Endothelial cell of umbilical vein (primary cell): Measurements from ENCODE around the gene TCF7L2. TPM values are rescaled to one million over a fixed set of nuclear protein-coding genes. Genes with fewer than 3 reads are reported as not detected.

Experiments used
- BruUV-seq: library from RNA; stranded (reverse); fragments of 400-500 nt; replicated peaks from 2 replicates; lab custom pipeline; 2021; lab: Mats Ljungman, UMichigan
- CTCF ChIA-PET: fragments of 300-600, 350-600 bp; sonication (Branson Sonifier 250); formaldehyde crosslinking; loops from one replicate; lab custom pipeline; 2021; ENCODE audit warnings: antibody characterized with exemption, inconsistent platforms; lab: Charles Lee
- POLR2A ChIA-PET: fragments of 300-600, 350-600 bp; sonication (Branson Sonifier 250); formaldehyde crosslinking; loops from one replicate; lab custom pipeline; 2021; ENCODE audit warnings: antibody characterized with exemption, inconsistent platforms; lab: Charles Lee
- DNase-seq: peaks from one replicate; pipeline ENCODE4 v3.0.0-alpha.2; 2011; ENCODE audit warnings: low read depth, low spot score
- FAIRE-seq: peaks from 2 replicates; lab custom pipeline; 2011; peaks lifted over from hg19 to GRCh38; lab: Jason Lieb, UNC
- H2AFZ ChIP-seq: 2 replicates; pipeline ENCODE4 v1.6.0; 2012; ENCODE audit warnings: low read depth, low read length, control low read depth, inconsistent platforms
- H3K27ac ChIP-seq: 2 replicates; pipeline ENCODE4 v1.5.1; 2011; ENCODE audit warnings: low read depth, mild to moderate bottlenecking, control low read depth, low read length, moderate library complexity; ENCODE audit not compliant: insufficient read depth
- H3K27me3 ChIP-seq, 2 experiments: 2 replicates each; pipeline versions ENCODE4 v1.6.0 to v1.6.1; 2011; ENCODE audit warnings: low read length in 2 of 2, mixed read lengths in 1 of 2; ENCODE audit not compliant: control insufficient read depth in 2 of 2, insufficient read depth in 2 of 2
- H3K36me3 ChIP-seq, 2 experiments: 2 replicates in 1 of 2; 3 replicates in 1 of 2; pipeline ENCODE4 v1.5.1; 2011; ENCODE audit warnings: low read length in 2 of 2, mild to moderate bottlenecking in 1 of 2, moderate library complexity in 1 of 2; ENCODE audit not compliant: control insufficient read depth in 2 of 2, insufficient read depth in 2 of 2; ENCODE audit errors: extremely low read depth in 1 of 2
- H3K4me1 ChIP-seq: 3 replicates; pipeline ENCODE4 v1.5.1; 2011; ENCODE audit warnings: mild to moderate bottlenecking, low read length; ENCODE audit not compliant: control insufficient read depth, insufficient read depth; ENCODE audit errors: extremely low read depth
- H3K4me2 ChIP-seq: 2 replicates; pipeline ENCODE4 v1.6.1; 2011; ENCODE audit warnings: low read length, control low read depth, mixed read lengths; ENCODE audit not compliant: insufficient read depth
- H3K4me3 ChIP-seq, 3 experiments: fragments of 200-600 bp in 1 of 3; sonication (generic), shearing (Covaris generic) in 1 of 3; replicated peaks in 1 of 3; 2 replicates each; pipeline ENCODE4 v1.5.1; 2011 to 2016; ENCODE audit warnings: control low read depth in 3 of 3, low read length in 3 of 3, mild to moderate bottlenecking in 2 of 3, inconsistent platforms in 1 of 3, low read depth in 1 of 3, moderate library complexity in 1 of 3; ENCODE audit not compliant: insufficient read depth in 1 of 3
- H3K79me2 ChIP-seq: 2 replicates; pipeline ENCODE4 v1.6.0; 2012; ENCODE audit warnings: low read length, inconsistent platforms; ENCODE audit not compliant: control insufficient read depth, insufficient read depth
- H3K9ac ChIP-seq: replicated peaks from 2 replicates; pipeline ENCODE3; 2011; ENCODE audit warnings: low read length, control low read depth; ENCODE audit not compliant: insufficient read depth; ENCODE audit errors: extremely low read depth
- H3K9me1 ChIP-seq: replicated peaks from 3 replicates; pipeline ENCODE4 v1.6.0; 2011; ENCODE audit warnings: mild to moderate bottlenecking, low read length; ENCODE audit not compliant: control insufficient read depth, insufficient read depth; ENCODE audit errors: extremely low read depth
- H3K9me3 ChIP-seq: replicated peaks from 2 replicates; pipeline ENCODE4 v1.5.1; 2012; ENCODE audit warnings: low read length, inconsistent platforms; ENCODE audit not compliant: control insufficient read depth, insufficient read depth
- H4K20me1 ChIP-seq: replicated peaks from 2 replicates; pipeline ENCODE3; 2011; ENCODE audit warnings: mild to moderate bottlenecking, low read length; ENCODE audit not compliant: control insufficient read depth, insufficient read depth; ENCODE audit errors: extremely low read depth
- CTCF ChIP-seq, 2 donors: IDR thresholded peaks; 1 replicate in 1 of 2; 2 replicates in 1 of 2; pipeline ENCODE4 v1.5.1; 2011; ENCODE audit warnings: low read length in 2 of 2, mild to moderate bottlenecking in 2 of 2, moderate library complexity in 2 of 2, control low read depth in 1 of 2, inconsistent platforms in 1 of 2, low read depth in 1 of 2; ENCODE audit not compliant: insufficient read depth in 1 of 2; ENCODE audit errors: extremely low read depth in 1 of 2
- EZH2 ChIP-seq: IDR thresholded peaks from 2 replicates; pipeline ENCODE4 v1.6.1; 2012; ENCODE audit warnings: borderline replicate concordance, low read depth, mild to moderate bottlenecking, moderate library complexity, low read length, inconsistent platforms; ENCODE audit not compliant: severe bottlenecking
- FOS ChIP-seq: IDR thresholded peaks from 2 replicates; pipeline ENCODE4 v1.6.1; 2011; ENCODE audit warnings: mild to moderate bottlenecking, low read length, moderate library complexity, borderline replicate concordance; ENCODE audit not compliant: insufficient read depth
- GATA2 ChIP-seq: IDR thresholded peaks from 2 replicates; pipeline ENCODE4 v1.7.0; 2011; ENCODE audit warnings: low read depth, mild to moderate bottlenecking, moderate library complexity, mixed read lengths, low read length; ENCODE audit not compliant: insufficient read length, insufficient read depth
- JUN ChIP-seq: IDR thresholded peaks from 2 replicates; pipeline ENCODE4 v1.6.1; 2011; ENCODE audit warnings: borderline replicate concordance, low read depth; ENCODE audit not compliant: insufficient read length, insufficient read depth
- MYC ChIP-seq: IDR thresholded peaks from one replicate; pipeline ENCODE4 v1.6.1; 2011; ENCODE audit warnings: mild to moderate bottlenecking, low read depth, low read length
- POLR2A ChIP-seq: IDR thresholded peaks from 2 replicates; pipeline ENCODE4 v1.6.1; 2012; ENCODE audit warnings: low read depth, mild to moderate bottlenecking, control low read depth, low read length
- POLR2AphosphoS5 ChIP-seq: IDR thresholded peaks from 2 replicates; pipeline ENCODE4 v1.6.1; 2012; ENCODE audit warnings: low read depth, mild to moderate bottlenecking, control low read depth, low read length, moderate library complexity; ENCODE audit not compliant: insufficient read depth
- dilution Hi-C: fragments of 300-500 bp; cut with MboI; formaldehyde crosslinking; loops from one replicate; pipeline ENCODE4 v1.15.0; 2019; ENCODE audit warnings: low sequenced_read_pairs; ENCODE audit not compliant: extremely low pct_ligation_motif_present
- intact Hi-C: fragments of 100-400 bp; cut with micrococcal nuclease; formaldehyde crosslinking; loops from one replicate; pipeline ENCODE4 v1.10.0; 2022
- polyA plus RNA-seq, 4 experiments: library from polyadenylated mRNA; depleted of rRNA in 3 of 4; stranded (reverse) in 3 of 4; unstranded in 1 of 4; fragments of >200 nt; gene quantifications; 2 replicates each; pipeline versions ENCODE4 v1.2.1 to v1.2.3, GENCODE V29; 2011 to 2012; ENCODE audit warnings: missing spikeins in 1 of 4
- total RNA-seq: library from RNA; stranded (reverse); gene quantifications from 2 replicates; pipeline ENCODE4 v1.2.3, GENCODE V29; 2021
- TF ChIP-seq, protein P1 (sequence below): IDR thresholded peaks from 2 replicates; pipeline ENCODE4 v1.6.1; 2011; ENCODE audit not compliant: insufficient read depth, insufficient read length

Gene TCF7L2
- total and polyA plus RNA-seq, 2 donors (not counting 3 experiments of a cell fraction or from before 2014, with no cell fraction given): 9.9 to 21.8 TPM

GRCh38 chr10:113049881-113050280 lies 99.8 kb downstream of the TCF7L2 start:
- BruUV-seq: no TSS peak
- CTCF ChIA-PET: interaction anchor here (0.8 kb wide), 1 partner anchor 263 kb away, joined by 3 read pairs; no protein-coding TSS in a partner anchor
- H2AFZ ChIP-seq: no peak overlapping the region
- POLR2A ChIA-PET: no interaction called here
- no peaks in the 10 kb centered on the region for H3K27me3 ChIP-seq
- intact Hi-C loops (no loop called here), dilution Hi-C loops (no loop called here)
- H3K4me2 ChIP-seq: no peak overlapping the region
- no peaks in the 10 kb centered on the region for H3K36me3 ChIP-seq
- TF ChIP-seq POLR2A (no peak), EZH2 (no peak), CTCF (IDR thresholded peaks at IDR 0.05; ENCODE audit: extremely low read depth in 1 of 2, insufficient read depth in 1 of 2, low read depth in 1 of 2, low read length in 2 of 2) (no peak), MYC (no peak), POLR2AphosphoS5 (no peak), JUN (no peak), GATA2 (no peak), FOS (no peak)
- TF ChIP-seq, protein P1, sequence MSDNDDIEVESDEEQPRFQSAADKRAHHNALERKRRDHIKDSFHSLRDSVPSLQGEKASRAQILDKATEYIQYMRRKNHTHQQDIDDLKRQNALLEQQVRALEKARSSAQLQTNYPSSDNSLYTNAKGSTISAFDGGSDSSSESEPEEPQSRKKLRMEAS: no peak
- peaks cover 45% of the 10 kb centered on the region for H3K4me1 ChIP-seq
- H3K9me3 ChIP-seq: no peaks in the 10 kb centered on the region
- no peak for DNase-seq
- no peak overlapping the region for H3K9ac ChIP-seq
- H3K4me3 ChIP-seq: no peak overlapping the region
- H3K27ac ChIP-seq: no peak overlapping the region
- peaks cover 1% of the 10 kb centered on the region for H3K79me2 ChIP-seq
- no peak for FAIRE-seq
- H3K9me1 ChIP-seq: no peaks in the 10 kb centered on the region
- H4K20me1 ChIP-seq: no peaks in the 10 kb centered on the region
